IMR-90 (cell line): ENCODE data around the gene IRF2.

Experiments
- BHLHE40 ChIP-seq: fragments of 150-350 bp; IDR thresholded peaks from 2 replicates; pipeline ENCODE4 v1.6.1; 2016; ENCODE audit warnings: mild to moderate bottlenecking, low read depth, low read length
- CEBPB ChIP-seq: IDR thresholded peaks from 2 replicates; pipeline ENCODE4 v1.6.1; 2012; ENCODE audit warnings: low read depth, low read length, improper control_type of control experiment
- CHD1 ChIP-seq: IDR thresholded peaks from 2 replicates; pipeline ENCODE4 v1.6.1; 2012; ENCODE audit warnings: low read depth, low read length, improper control_type of control experiment
- ELK1 ChIP-seq: fragments of 150-350 bp; IDR thresholded peaks from 2 replicates; pipeline ENCODE4 v1.6.1; 2016; ENCODE audit warnings: low read depth, mild to moderate bottlenecking, low read length, moderate library complexity, borderline replicate concordance
- MXI1 ChIP-seq: IDR thresholded peaks from 2 replicates; pipeline ENCODE4 v1.6.1; 2012; ENCODE audit warnings: low read depth, mild to moderate bottlenecking, low read length, moderate library complexity, borderline replicate concordance
- POLR2A ChIP-seq: IDR thresholded peaks from 2 replicates; pipeline ENCODE4 v1.6.1; 2012; ENCODE audit warnings: mild to moderate bottlenecking, low read depth, low read length
- RAD21 ChIP-seq: IDR thresholded peaks from 2 replicates; pipeline ENCODE4 v1.6.1; 2012; ENCODE audit warnings: low read length, improper control_type of control experiment
- RFX5 ChIP-seq: IDR thresholded peaks from 2 replicates; pipeline ENCODE4 v1.8.0; 2012; ENCODE audit warnings: low read depth, mild to moderate bottlenecking, low read length, moderate library complexity
- USF2 ChIP-seq: fragments of 150-350 bp; IDR thresholded peaks from 2 replicates; pipeline ENCODE4 v1.6.1; 2017; ENCODE audit warnings: mild to moderate bottlenecking, antibody characterized with exemption, low read length, low read depth
- TF ChIP-seq, protein P1 (sequence below): conservative IDR thresholded peaks from 2 replicates; pipeline ENCODE4 v1.5.1; 2012; ENCODE audit warnings: mild to moderate bottlenecking, low read depth, low read length, improper control_type of control experiment

- TF ChIP-seq, protein P1, sequence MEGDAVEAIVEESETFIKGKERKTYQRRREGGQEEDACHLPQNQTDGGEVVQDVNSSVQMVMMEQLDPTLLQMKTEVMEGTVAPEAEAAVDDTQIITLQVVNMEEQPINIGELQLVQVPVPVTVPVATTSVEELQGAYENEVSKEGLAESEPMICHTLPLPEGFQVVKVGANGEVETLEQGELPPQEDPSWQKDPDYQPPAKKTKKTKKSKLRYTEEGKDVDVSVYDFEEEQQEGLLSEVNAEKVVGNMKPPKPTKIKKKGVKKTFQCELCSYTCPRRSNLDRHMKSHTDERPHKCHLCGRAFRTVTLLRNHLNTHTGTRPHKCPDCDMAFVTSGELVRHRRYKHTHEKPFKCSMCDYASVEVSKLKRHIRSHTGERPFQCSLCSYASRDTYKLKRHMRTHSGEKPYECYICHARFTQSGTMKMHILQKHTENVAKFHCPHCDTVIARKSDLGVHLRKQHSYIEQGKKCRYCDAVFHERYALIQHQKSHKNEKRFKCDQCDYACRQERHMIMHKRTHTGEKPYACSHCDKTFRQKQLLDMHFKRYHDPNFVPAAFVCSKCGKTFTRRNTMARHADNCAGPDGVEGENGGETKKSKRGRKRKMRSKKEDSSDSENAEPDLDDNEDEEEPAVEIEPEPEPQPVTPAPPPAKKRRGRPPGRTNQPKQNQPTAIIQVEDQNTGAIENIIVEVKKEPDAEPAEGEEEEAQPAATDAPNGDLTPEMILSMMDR: no peak
- TF ChIP-seq CEBPB: no peak
- no peak for TF ChIP-seq RFX5
- no peak for TF ChIP-seq POLR2A
- no peak for TF ChIP-seq BHLHE40
- no peak for TF ChIP-seq USF2
- no peak for TF ChIP-seq MXI1
- TF ChIP-seq CHD1: no peak
- no peak for TF ChIP-seq RAD21
- TF ChIP-seq ELK1: no peak
Observed at GRCh38 chr4:184498598-184498997, 24.2 kb upstream of the IRF2 start.
